Bronchial epithelial cell (primary cell): ENCODE data around the gene SIK2. TPM values are rescaled to one million over a fixed set of nuclear protein-coding genes. Genes with fewer than 3 reads are reported as not detected.
"Not testable (repeated sequence)": the region's sequence is repeated elsewhere in the genome, so short reads cannot be mapped to it uniquely, and the experiment has no call there.

ENCODE experiments used
- DNase-seq: peaks from one replicate; pipeline ENCODE4 v3.0.0-alpha.2; 2010; ENCODE audit warnings: low read depth
- FAIRE-seq: peaks from 2 replicates; lab custom pipeline; 2011; peaks lifted over from hg19 to GRCh38; lab: Jason Lieb, UNC
- H3K27me3 ChIP-seq: 2 replicates; pipeline ENCODE4 v1.5.1; 2011; ENCODE audit warnings: low read length; ENCODE audit not compliant: control insufficient read depth, insufficient read depth
- H3K36me3 ChIP-seq: 2 replicates; pipeline ENCODE4 v1.5.1; 2011; ENCODE audit warnings: low read length; ENCODE audit not compliant: control insufficient read depth, insufficient read depth
- H3K4me3 ChIP-seq: 2 replicates; pipeline ENCODE4 v1.5.1; 2011; ENCODE audit warnings: mild to moderate bottlenecking, low read depth, low read length, control low read depth
- total RNA-seq: library from RNA; depleted of rRNA; stranded (reverse); fragments of >200 nt; gene quantifications from 2 replicates; pipeline ENCODE4 v1.2.1, GENCODE V29; 2014
- TF ChIP-seq, protein P1 (sequence below): IDR thresholded peaks from 2 replicates; pipeline ENCODE4 v1.5.1; 2011; ENCODE audit warnings: mild to moderate bottlenecking, moderate library complexity, low read length, control low read depth, inconsistent platforms; ENCODE audit not compliant: insufficient read depth, severe bottlenecking

SIK2 gene
- total RNA-seq, 1 donor from 2014 or later: 2.9 TPM

DNA sequence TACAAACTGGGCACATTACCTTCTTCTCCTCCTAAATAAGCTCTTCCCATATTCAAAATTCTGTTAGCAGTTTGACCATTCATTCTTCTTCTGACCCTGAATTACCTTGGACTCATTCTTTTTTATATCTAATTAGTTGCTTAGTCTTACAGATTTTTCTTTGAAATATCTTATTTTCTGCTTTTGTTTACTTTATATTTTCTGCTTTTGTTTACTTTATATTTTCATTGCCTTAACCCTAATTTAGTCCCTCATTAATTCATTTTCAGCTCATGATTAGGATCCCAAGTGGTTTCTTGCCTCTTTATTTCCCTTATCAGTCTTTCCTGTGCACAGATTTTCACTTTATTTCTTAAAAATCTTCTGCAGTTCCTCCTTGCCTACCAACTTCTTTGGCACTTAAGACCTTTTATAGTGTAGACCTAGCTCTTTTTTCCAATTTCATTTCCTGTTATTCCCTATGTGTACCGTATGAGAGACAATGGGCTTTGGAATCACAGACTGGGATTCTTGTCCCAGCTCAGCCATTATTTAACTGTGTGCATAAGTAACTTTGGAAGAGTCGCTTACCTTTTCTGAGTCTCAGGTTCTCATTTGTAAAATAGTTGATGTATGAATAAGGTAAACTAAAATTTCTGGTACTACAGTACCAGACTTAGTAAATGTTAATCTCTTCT, 39.2 kb downstream of the SIK2 start:
- Histone ChIP-seq H3K4me3 (no peak overlapping the region), H3K27me3 (no peaks in the 10 kb centered on the region), H3K36me3 (no peaks in the 10 kb centered on the region)
- DNase-seq: no peak
- TF ChIP-seq, protein P1, sequence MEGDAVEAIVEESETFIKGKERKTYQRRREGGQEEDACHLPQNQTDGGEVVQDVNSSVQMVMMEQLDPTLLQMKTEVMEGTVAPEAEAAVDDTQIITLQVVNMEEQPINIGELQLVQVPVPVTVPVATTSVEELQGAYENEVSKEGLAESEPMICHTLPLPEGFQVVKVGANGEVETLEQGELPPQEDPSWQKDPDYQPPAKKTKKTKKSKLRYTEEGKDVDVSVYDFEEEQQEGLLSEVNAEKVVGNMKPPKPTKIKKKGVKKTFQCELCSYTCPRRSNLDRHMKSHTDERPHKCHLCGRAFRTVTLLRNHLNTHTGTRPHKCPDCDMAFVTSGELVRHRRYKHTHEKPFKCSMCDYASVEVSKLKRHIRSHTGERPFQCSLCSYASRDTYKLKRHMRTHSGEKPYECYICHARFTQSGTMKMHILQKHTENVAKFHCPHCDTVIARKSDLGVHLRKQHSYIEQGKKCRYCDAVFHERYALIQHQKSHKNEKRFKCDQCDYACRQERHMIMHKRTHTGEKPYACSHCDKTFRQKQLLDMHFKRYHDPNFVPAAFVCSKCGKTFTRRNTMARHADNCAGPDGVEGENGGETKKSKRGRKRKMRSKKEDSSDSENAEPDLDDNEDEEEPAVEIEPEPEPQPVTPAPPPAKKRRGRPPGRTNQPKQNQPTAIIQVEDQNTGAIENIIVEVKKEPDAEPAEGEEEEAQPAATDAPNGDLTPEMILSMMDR: no peak
- FAIRE-seq: no peak

DNA sequence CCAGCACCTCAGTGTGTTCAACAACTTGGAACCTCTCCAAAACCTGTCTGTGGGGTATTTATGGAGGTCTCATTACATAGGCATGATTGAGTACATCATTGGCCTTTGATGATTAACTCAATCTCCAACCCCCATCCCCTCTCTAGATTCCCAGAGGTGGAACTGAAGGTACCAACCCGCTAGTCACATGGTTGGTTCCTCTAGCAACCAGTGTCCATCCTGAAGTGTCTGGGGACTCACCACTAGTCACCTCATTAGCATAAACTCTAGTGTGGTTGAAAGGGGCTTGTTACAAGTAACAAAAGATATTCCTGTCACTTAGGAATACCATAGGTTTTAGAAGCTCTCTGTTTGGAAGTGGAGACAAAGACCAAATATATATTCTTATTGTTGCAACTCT, 40.3 kb downstream of the SIK2 start:
- TF ChIP-seq, protein P1: no peak
- no peaks in the 10 kb centered on the region for H3K27me3 ChIP-seq
- H3K4me3 ChIP-seq: no peak overlapping the region
- no peaks in the 10 kb centered on the region for H3K36me3 ChIP-seq
- DNase-seq (no peak), FAIRE-seq (no peak)

DNA sequence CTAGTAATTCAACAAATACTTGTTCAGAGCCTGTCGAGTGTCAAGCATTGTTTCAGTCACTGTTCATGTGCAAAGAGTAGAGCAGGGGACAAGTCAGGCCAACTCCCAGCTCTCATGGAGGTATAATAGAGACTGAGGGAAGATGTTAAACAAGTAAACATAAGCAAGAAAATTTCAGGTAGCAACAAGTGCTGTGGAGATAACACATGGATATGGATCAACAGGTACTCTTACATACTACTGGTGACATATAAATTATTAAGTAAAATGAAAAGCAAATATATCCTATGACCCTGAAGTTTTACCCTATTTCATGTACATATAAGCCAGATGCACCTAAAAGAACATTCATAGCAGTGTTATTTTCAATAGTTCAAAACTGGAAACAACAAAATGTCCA, 42.7 kb downstream of the SIK2 start:
- no peaks in the 10 kb centered on the region for H3K36me3 ChIP-seq
- no peak for DNase-seq

DNA sequence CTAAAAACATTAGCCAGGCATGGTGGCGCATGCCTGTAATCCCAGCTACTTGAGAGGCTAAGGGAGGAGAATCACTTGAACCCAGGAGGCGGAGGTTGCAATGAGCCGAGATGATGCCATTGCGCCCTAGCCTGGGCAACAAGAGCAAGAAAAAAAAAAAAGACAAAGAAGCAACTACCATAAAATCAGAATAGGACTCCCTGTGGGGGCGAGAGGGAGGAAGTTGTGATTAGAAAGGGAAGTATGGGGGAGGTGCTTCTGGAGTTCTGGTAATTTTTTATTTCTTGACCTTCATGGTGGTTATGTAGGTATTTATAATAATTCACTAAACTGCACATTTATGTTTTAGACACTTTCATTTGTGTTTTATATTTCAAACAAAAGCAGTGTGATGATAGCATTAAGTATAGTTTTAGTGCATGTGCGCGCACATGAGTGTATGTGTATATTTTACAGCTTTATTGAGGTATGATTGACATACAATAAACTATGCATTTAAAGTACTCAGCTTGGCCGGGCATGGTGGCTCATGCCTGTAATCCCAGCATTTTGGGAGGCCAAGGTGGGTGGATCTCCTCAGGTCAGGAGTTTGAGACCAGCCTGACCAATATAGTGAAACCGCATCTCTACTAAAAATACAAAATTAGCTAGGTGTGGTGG, 43.5 kb downstream of the SIK2 start:
- no peak for DNase-seq
- Histone ChIP-seq H3K36me3 (no peaks in the 10 kb centered on the region), H3K4me3 (no peak overlapping the region), H3K27me3 (no peaks in the 10 kb centered on the region)
- TF ChIP-seq, protein P1: no peak
- FAIRE-seq: no peak

More for the DNA sequence above, 42.7 kb downstream of the SIK2 start:
- H3K27me3 ChIP-seq: no peaks in the 10 kb centered on the region
- H3K4me3 ChIP-seq: no peak overlapping the region
- no peak for FAIRE-seq
- TF ChIP-seq, protein P1: no peak

DNA sequence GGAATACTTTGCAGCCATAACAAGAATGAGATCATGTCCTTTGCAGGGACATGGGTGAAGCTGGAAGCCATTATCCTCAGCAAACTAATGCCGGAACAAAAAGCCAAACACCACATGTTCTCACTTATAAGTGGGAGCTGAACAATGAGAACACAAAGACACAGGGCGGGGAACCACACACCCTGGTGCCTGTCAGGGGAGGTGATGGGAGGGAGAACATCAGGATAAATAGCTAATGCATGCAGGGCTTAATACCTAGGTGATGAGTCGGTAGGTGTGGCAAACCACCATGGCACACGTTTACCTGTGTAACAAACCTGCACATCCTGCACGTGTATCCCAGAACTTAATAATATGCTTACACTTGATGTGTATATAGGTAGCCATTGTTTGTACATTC, 49.1 kb downstream of the SIK2 start:
- H3K27me3 ChIP-seq, H3K36me3 ChIP-seq, H3K4me3 ChIP-seq: not testable (repeated sequence)
- peak; percentile 95 for FAIRE-seq
- DNase-seq: peak; percentile 91

DNA sequence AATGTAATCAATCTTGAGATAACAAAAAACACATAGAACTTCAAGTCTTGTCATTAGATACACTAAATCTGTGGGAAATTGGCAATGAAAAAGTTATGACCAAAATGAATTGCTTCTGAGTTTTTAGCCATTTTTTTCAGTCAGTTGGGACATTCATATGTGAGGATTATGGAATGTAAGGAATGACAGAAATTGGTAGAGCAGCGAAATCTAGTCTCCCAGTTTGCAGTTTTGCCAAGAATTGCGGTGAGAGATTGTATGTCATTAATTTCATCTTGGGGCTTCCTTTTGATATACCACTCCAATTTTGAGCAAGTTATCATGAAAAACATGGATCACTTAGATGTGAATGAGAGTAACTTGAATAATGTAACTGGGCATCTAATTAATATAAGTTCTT, 49.9 kb downstream of the SIK2 start:
- TF ChIP-seq, protein P1: no peak
- no peak for FAIRE-seq
- no peak for DNase-seq
- Histone ChIP-seq H3K27me3 (no peaks in the 10 kb centered on the region), H3K4me3 (no peak overlapping the region), H3K36me3 (no peaks in the 10 kb centered on the region)
